Muscle of leg (tissue), 11 donors: ENCODE measurements around the gene UAP1L1. TPM values are rescaled to one million over a fixed set of nuclear protein-coding genes. Genes with fewer than 3 reads are reported as not detected.
"Not testable (repeated sequence)": the region's sequence is repeated elsewhere in the genome, so short reads cannot be mapped to it uniquely, and the experiment has no call there.

ENCODE experiments used
- DNase-seq: peaks from one replicate; pipeline ENCODE4 v3.0.0; 2013
- H3K27ac ChIP-seq: one replicate; pipeline ENCODE4 v1.5.1; 2013; ENCODE audit warnings: mild to moderate bottlenecking, low read length, control low read depth
- H3K27me3 ChIP-seq: one replicate; pipeline ENCODE4 v1.6.1; 2013; ENCODE audit warnings: low read length; ENCODE audit not compliant: control insufficient read depth, insufficient read depth
- H3K36me3 ChIP-seq: one replicate; pipeline ENCODE4 v1.6.1; 2013; ENCODE audit warnings: low read length; ENCODE audit not compliant: control insufficient read depth, insufficient read depth
- H3K4me1 ChIP-seq: one replicate; pipeline ENCODE4 v1.6.1; 2013; ENCODE audit warnings: low read length; ENCODE audit not compliant: control insufficient read depth, insufficient read depth
- H3K4me3 ChIP-seq: one replicate; pipeline ENCODE4 v1.5.1; 2013; ENCODE audit warnings: low read length, control low read depth
- H3K9me3 ChIP-seq: replicated peaks from 2 replicates; pipeline ENCODE4 v1.6.1; 2013; ENCODE audit warnings: low read depth, low read length; ENCODE audit not compliant: control insufficient read depth
- WGBS: methylation state at CpG from one replicate; pipeline ENCODE4 v1.1.5; 2013; ENCODE audit warnings: missing lambda C conversion rate; ENCODE audit not compliant: insufficient coverage; 5-methylcytosine and 5-hydroxymethylcytosine counted together
- polyA plus RNA-seq, 8 donors: library from polyadenylated mRNA; unstranded; fragments of 120-200 nt; gene quantifications; one replicate each; pipeline versions ENCODE4 v1.2.1 to v1.2.3, GENCODE V29; 2013; ENCODE audit warnings: inconsistent platforms in 1 of 8, low replicate concordance in 1 of 8; ENCODE audit not compliant: insufficient read length in 8 of 8, insufficient read depth in 1 of 8
- total RNA-seq: library from RNA; stranded (reverse); fragments of 120-200 nt; gene quantifications from one replicate; pipeline ENCODE4 v1.2.4, GENCODE V29; 2013

The UAP1L1 gene
- total and polyA plus RNA-seq, 9 donors: 1.8 to 3.8 (median 2.1) TPM

- Histone ChIP-seq H3K9me3 (no peaks in the 10 kb centered on the region), H3K27ac (no peak overlapping the region), H3K36me3 (no peaks in the 10 kb centered on the region), H3K27me3 (peaks cover 23% of the 10 kb centered on the region), H3K4me3 (no peak overlapping the region), H3K4me1 (peaks cover 14% of the 10 kb centered on the region)
- 46% methylated on average over 8 of the region's 17 CpGs for WGBS
- DNase-seq: no peak
These were observed 39.4 kb downstream of the UAP1L1 start for GRCh38 chr9:137116728-137117127.

DNA sequence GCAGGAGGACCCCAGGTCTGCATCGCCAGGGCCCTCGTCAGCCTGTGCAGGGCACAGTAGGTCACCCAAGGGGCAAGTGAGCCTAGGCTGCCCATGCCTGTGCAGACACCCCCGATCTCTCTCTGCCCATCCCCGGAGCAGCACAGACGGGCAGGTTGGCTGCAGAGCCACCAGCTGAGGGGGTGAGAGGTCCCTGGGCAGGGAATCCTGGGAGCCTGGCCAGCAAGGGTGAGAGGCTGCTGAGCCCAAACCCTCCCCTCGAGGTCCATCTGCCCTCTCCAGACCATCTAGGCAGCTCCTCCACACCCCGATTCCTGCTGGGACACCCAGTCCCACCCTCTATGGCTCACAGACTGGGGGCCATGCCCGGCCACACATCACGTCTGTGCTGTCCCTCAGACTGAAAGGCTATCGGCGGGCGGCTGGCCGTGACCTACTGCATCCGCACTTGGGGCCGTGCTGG lies 40.0 kb downstream of the UAP1L1 start:
- no peak for DNase-seq
- H3K36me3 ChIP-seq: no peaks in the 10 kb centered on the region
- peaks cover 14% of the 10 kb centered on the region for H3K4me1 ChIP-seq
- 84% methylated on average over 12 of the region's 15 CpGs for WGBS
- H3K9me3 ChIP-seq: no peaks in the 10 kb centered on the region
- H3K27ac ChIP-seq: no peak overlapping the region
- no peak overlapping the region for H3K4me3 ChIP-seq
- peaks cover 23% of the 10 kb centered on the region for H3K27me3 ChIP-seq

- not testable (repeated sequence) for H3K27ac ChIP-seq, H3K4me3 ChIP-seq, DNase-seq, H3K36me3 ChIP-seq, H3K9me3 ChIP-seq
- H3K27me3 ChIP-seq: peaks cover 16% of the 10 kb centered on the region
- H3K4me1 ChIP-seq: peaks cover 14% of the 10 kb centered on the region
- 90% methylated on average over 4 of the region's 12 CpGs for WGBS
These were observed 40.8 kb downstream of the UAP1L1 start for GRCh38 chr9:137118092-137118603.

GRCh38 chr9:137121927-137122795 lies 44.8 kb downstream of the UAP1L1 start:
- 53% methylated on average over 3 of the region's 25 CpGs for WGBS

GRCh38 chr9:137122796-137123467 lies 45.6 kb downstream of the UAP1L1 start:
- WGBS: 74% methylated on average over 9 of the region's 16 CpGs
- H3K27ac ChIP-seq, H3K9me3 ChIP-seq, H3K4me3 ChIP-seq, H3K27me3 ChIP-seq, H3K36me3 ChIP-seq, DNase-seq, H3K4me1 ChIP-seq: not testable (repeated sequence)

More at GRCh38 chr9:137121927-137122795, 44.8 kb downstream of the UAP1L1 start:
- H3K4me3 ChIP-seq, H3K9me3 ChIP-seq, H3K4me1 ChIP-seq, H3K27ac ChIP-seq, H3K36me3 ChIP-seq, DNase-seq, H3K27me3 ChIP-seq: not testable (repeated sequence)

DNA sequence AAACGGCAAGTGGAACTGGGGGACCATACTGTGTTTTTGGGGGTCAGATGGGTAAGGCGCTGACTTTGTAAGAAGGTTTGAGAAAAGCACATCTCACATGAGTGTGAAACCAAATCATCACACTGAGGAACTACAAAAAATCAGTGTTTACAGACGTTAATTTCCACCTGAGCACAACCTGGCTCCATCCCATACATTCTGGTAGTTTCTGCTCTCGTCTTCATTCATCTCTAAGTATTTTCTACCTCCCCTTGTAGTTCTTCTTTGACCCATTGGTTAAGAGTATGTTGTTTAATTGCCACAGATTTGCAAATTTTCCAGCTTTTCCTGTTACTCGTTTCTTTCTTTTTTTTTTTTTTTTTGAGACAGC lies 46.1 kb downstream of the UAP1L1 start:
- Histone ChIP-seq H3K27ac (no peak overlapping the region), H3K4me1 (peaks cover 14% of the 10 kb centered on the region), H3K4me3 (no peak overlapping the region), H3K36me3 (no peaks in the 10 kb centered on the region), H3K27me3 (no peaks in the 10 kb centered on the region), H3K9me3 (no peaks in the 10 kb centered on the region)
- no peak for DNase-seq
- 100% methylated on average over 1 of the region's 5 CpGs for WGBS

- H3K27me3 ChIP-seq, H3K27ac ChIP-seq, H3K4me3 ChIP-seq, H3K9me3 ChIP-seq, H3K36me3 ChIP-seq, DNase-seq: not testable (repeated sequence)
- H3K4me1 ChIP-seq: peaks cover 19% of the 10 kb centered on the region
- WGBS: 80% methylated on average over 2 of the region's 5 CpGs
These were observed 46.7 kb downstream of the UAP1L1 start for GRCh38 chr9:137123952-137124462.

DNA sequence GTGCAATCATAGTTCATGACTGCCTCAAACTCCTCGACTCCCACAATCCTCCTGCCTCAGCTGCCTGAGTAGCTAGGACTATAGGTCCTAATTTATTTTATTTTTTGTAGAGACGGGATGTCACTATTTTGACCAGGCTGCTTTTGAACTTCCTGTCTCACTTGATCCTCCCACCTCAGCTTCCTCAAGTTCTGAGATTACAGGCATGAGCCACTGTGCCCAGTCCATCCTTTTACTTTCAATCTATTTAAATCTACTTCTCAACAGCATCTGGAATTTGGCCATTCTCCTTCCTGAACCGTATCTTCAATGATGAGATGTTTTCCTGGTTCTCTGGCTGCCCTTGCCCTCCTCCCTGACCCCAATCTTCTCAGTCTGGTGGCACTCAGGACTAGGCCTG lies 49.5 kb downstream of the UAP1L1 start:
- 18% methylated on average over 1 of the region's 3 CpGs for WGBS
- H3K27ac ChIP-seq: no peak overlapping the region
- peaks cover 10% of the 10 kb centered on the region for H3K27me3 ChIP-seq
- no peaks in the 10 kb centered on the region for H3K36me3 ChIP-seq
- DNase-seq: no peak
- peaks cover 24% of the 10 kb centered on the region for H3K4me1 ChIP-seq
- no peak overlapping the region for H3K4me3 ChIP-seq
- H3K9me3 ChIP-seq: peaks cover 7% of the 10 kb centered on the region

GRCh38 chr9:137127301-137128157 lies 50.2 kb downstream of the UAP1L1 start:
- no peak for DNase-seq
- Histone ChIP-seq H3K4me1 (peaks cover 24% of the 10 kb centered on the region), H3K27me3 (peaks cover 10% of the 10 kb centered on the region), H3K9me3 (peaks cover 7% of the 10 kb centered on the region), H3K27ac (no peak overlapping the region), H3K36me3 (no peaks in the 10 kb centered on the region), H3K4me3 (no peak overlapping the region)
- 56% methylated on average over 18 of the region's 24 CpGs for WGBS
